HEK293 (cell line): ENCODE data around the gene FAM229B.

Experiments used
- CTCF ChIA-PET: fragments of 350-600 bp; formaldehyde crosslinking; extraction: SDS; loops from one replicate; lab custom pipeline; 2021; ENCODE audit warnings: antibody characterized with exemption; lab: Yijun Ruan, JAX
- POLR2A ChIA-PET: fragments of 300-600 bp; formaldehyde crosslinking; extraction: SDS; loops from one replicate; lab custom pipeline; 2020; ENCODE audit warnings: antibody characterized with exemption, inconsistent platforms; lab: Yijun Ruan, JAX
- H3K27ac ChIP-seq: fragments of 200-500 bp; sonication (Bioruptor generic); 2 replicates; pipeline ENCODE4 v1.5.1; 2014; ENCODE audit warnings: low read depth, low read length, control low read depth, inconsistent platforms; ENCODE audit errors: extremely low read depth
- H3K36me3 ChIP-seq, 2 experiments: fragments of 200-500 bp in 1 of 2; sonication (Bioruptor generic) in 1 of 2; 1 replicate in 1 of 2; 2 replicates in 1 of 2; pipeline ENCODE4 v1.5.1; 2014 to 2017; ENCODE audit warnings: inconsistent platforms in 2 of 2, low read length in 2 of 2; ENCODE audit not compliant: control insufficient read depth in 2 of 2, insufficient read depth in 1 of 2
- H3K4me1 ChIP-seq: fragments of 200-500 bp; sonication (Bioruptor generic); 2 replicates; pipeline ENCODE4 v1.5.1; 2014; ENCODE audit warnings: mild to moderate bottlenecking, low read length, inconsistent platforms; ENCODE audit not compliant: control insufficient read depth, insufficient read depth
- H3K4me3 ChIP-seq: 2 replicates; pipeline ENCODE4 v1.5.1; 2011; ENCODE audit warnings: low read depth, mild to moderate bottlenecking, control low read depth, low read length, moderate library complexity
- H3K9me3 ChIP-seq: fragments of 200-500 bp; sonication (Bioruptor generic); 2 replicates; pipeline ENCODE4 v1.5.1; 2014; ENCODE audit warnings: low read depth, low read length, inconsistent platforms; ENCODE audit not compliant: control insufficient read depth, insufficient read depth
- ATF2 ChIP-seq: fragments of 450-650 bp; formaldehyde crosslinking; IDR thresholded peaks from 2 replicates; pipeline ENCODE4 v1.5.1; 2016; ENCODE audit warnings: missing biosample characterization, missing genetic modification characterization, low read depth
- GLI4 ChIP-seq: fragments of 450-650 bp; formaldehyde crosslinking; IDR thresholded peaks from 2 replicates; pipeline ENCODE4 v1.5.1; 2016; ENCODE audit warnings: missing biosample characterization, missing genetic modification characterization
- GLIS1 ChIP-seq: fragments of 450-650 bp; formaldehyde crosslinking; IDR thresholded peaks from 2 replicates; pipeline ENCODE4 v1.5.1; 2016; ENCODE audit warnings: missing biosample characterization, missing genetic modification characterization
- MYNN ChIP-seq: fragments of 450-650 bp; formaldehyde crosslinking; IDR thresholded peaks from 2 replicates; pipeline ENCODE4 v1.5.1; 2016; ENCODE audit warnings: missing biosample characterization, missing genetic modification characterization, borderline replicate concordance
- PATZ1 ChIP-seq: fragments of 450-650 bp; formaldehyde crosslinking; IDR thresholded peaks from 2 replicates; pipeline ENCODE4 v1.5.1; 2016; ENCODE audit warnings: missing biosample characterization, missing genetic modification characterization
- PRDM6 ChIP-seq: fragments of 450-650 bp; formaldehyde crosslinking; IDR thresholded peaks from 2 replicates; pipeline ENCODE4 v1.5.1; 2017; ENCODE audit warnings: missing biosample characterization, missing genetic modification characterization
- TRIM28 ChIP-seq: IDR thresholded peaks from 2 replicates; pipeline ENCODE4 v1.6.1; 2011; ENCODE audit warnings: low read length, control low read depth, borderline replicate concordance
- ZFP41 ChIP-seq: fragments of 450-650 bp; formaldehyde crosslinking; IDR thresholded peaks from 2 replicates; pipeline ENCODE4 v1.5.1; 2016; ENCODE audit warnings: missing biosample characterization, missing genetic modification characterization, borderline replicate concordance
- ZNF140 ChIP-seq: fragments of 450-650 bp; formaldehyde crosslinking; IDR thresholded peaks from 2 replicates; pipeline ENCODE4 v1.5.1; 2016; ENCODE audit warnings: missing biosample characterization, missing genetic modification characterization
- ZNF266 ChIP-seq: fragments of 450-650 bp; formaldehyde crosslinking; IDR thresholded peaks from 2 replicates; pipeline ENCODE4 v1.5.1; 2016; ENCODE audit warnings: missing biosample characterization, missing genetic modification characterization, low read depth
- ZNF274 ChIP-seq, 2 experiments: fragments of 200-500 bp in 1 of 2; fragments of 450-650 bp in 1 of 2; sonication (Bioruptor generic) in 1 of 2; formaldehyde crosslinking in 1 of 2; IDR thresholded peaks; 2 replicates each; pipeline versions ENCODE4 v1.5.1 to v1.6.1; 2014 to 2016; ENCODE audit warnings: borderline replicate concordance in 1 of 2, inconsistent platforms in 1 of 2, low read length in 1 of 2, missing biosample characterization in 1 of 2, missing genetic modification characterization in 1 of 2
- ZNF335 ChIP-seq: fragments of 450-650 bp; formaldehyde crosslinking; conservative IDR thresholded peaks from 2 replicates; pipeline ENCODE4 v1.5.1; 2016; ENCODE audit warnings: missing biosample characterization, missing genetic modification characterization
- ZNF341 ChIP-seq: fragments of 450-650 bp; formaldehyde crosslinking; IDR thresholded peaks from 2 replicates; pipeline ENCODE4; 2016; ENCODE audit warnings: low read depth, missing biosample characterization, missing genetic modification characterization
- ZNF366 ChIP-seq: fragments of 450-650 bp; formaldehyde crosslinking; conservative IDR thresholded peaks from 2 replicates; pipeline ENCODE4 v1.5.1; 2016; ENCODE audit warnings: missing biosample characterization, missing genetic modification characterization
- ZNF48 ChIP-seq: fragments of 450-650 bp; formaldehyde crosslinking; IDR thresholded peaks from 2 replicates; pipeline ENCODE4 v1.5.1; 2016; ENCODE audit warnings: missing biosample characterization, missing genetic modification characterization
- ZNF513 ChIP-seq: fragments of 450-650 bp; IDR thresholded peaks from 2 replicates; pipeline ENCODE4 v1.5.1; 2018; ENCODE audit warnings: missing biosample characterization, missing genetic modification characterization
- ZNF544 ChIP-seq: fragments of 450-650 bp; formaldehyde crosslinking; IDR thresholded peaks from 2 replicates; pipeline ENCODE4 v1.5.0; 2017; ENCODE audit warnings: missing biosample characterization, missing genetic modification characterization
- ZNF560 ChIP-seq: fragments of 450-650 bp; formaldehyde crosslinking; IDR thresholded peaks from 2 replicates; pipeline ENCODE4 v1.5.1; 2017; ENCODE audit warnings: missing biosample characterization, missing genetic modification characterization, borderline replicate concordance
- ZNF610 ChIP-seq: fragments of 450-650 bp; formaldehyde crosslinking; IDR thresholded peaks from 2 replicates; pipeline ENCODE4 v1.5.1; 2016; ENCODE audit warnings: missing biosample characterization, missing genetic modification characterization, borderline replicate concordance
- ZNF621 ChIP-seq: fragments of 450-650 bp; formaldehyde crosslinking; IDR thresholded peaks from 2 replicates; pipeline ENCODE4 v1.5.1; 2017; ENCODE audit warnings: missing biosample characterization, missing genetic modification characterization
- ZNF626 ChIP-seq: fragments of 450-650 bp; sonication (Bioruptor Pico); formaldehyde crosslinking; IDR thresholded peaks from 2 replicates; pipeline ENCODE4 v1.5.1; 2018; ENCODE audit warnings: missing biosample characterization, missing genetic modification characterization, inconsistent platforms
- ZNF692 ChIP-seq: fragments of 450-650 bp; formaldehyde crosslinking; IDR thresholded peaks from 2 replicates; pipeline ENCODE4 v1.5.1; 2016; ENCODE audit warnings: missing biosample characterization, missing genetic modification characterization
- ZNF76 ChIP-seq: fragments of 450-650 bp; formaldehyde crosslinking; IDR thresholded peaks from 2 replicates; pipeline ENCODE4; 2016; ENCODE audit warnings: low read depth, missing biosample characterization, missing genetic modification characterization, borderline replicate concordance
- ZSCAN18 ChIP-seq: fragments of 450-650 bp; formaldehyde crosslinking; IDR thresholded peaks from 2 replicates; pipeline ENCODE4 v1.5.1; 2016; ENCODE audit warnings: missing biosample characterization, missing genetic modification characterization

Gene FAM229B

GRCh38 chr6:112041535-112041934 is 45.9 kb upstream of the FAM229B start (continued):
- TF ChIP-seq ZNF513 (tag by site-specific recombination) (no peak), ZNF48 (no peak), ZNF560 (tag by site-specific recombination) (no peak), ZNF266 (tag by site-specific recombination) (no peak), PRDM6 (tag by site-specific recombination) (no peak), ZNF335 (no peak), GLI4 (no peak), MYNN (tag by site-specific recombination) (no peak), ZNF366 (tag by site-specific recombination) (no peak)

- POLR2A ChIA-PET: interaction anchor here (0.7 to 1.5 kb wide), 8 partner anchors 44 to 784 kb away, joined by 3 to 7 read pairs (median 4); partner anchors contain the start of genes FAM229B, TRAF3IP2 and TUBE1
- peak overlapping the region; percentile 27; the same call in 1 of the 2 replicates for H3K27ac ChIP-seq
- CTCF ChIA-PET: interaction anchor here (0.5 to 7.4 kb wide), 83 partner anchors 8 to 1716 kb away, joined by 3 to 139 read pairs (median 4); partner anchors contain the start of genes FAM229B and TUBE1
- no peaks in the 10 kb centered on the region for H3K9me3 ChIP-seq
- H3K4me1 ChIP-seq: no peaks in the 10 kb centered on the region
- H3K4me3 ChIP-seq: peak overlapping the region; percentile 66
- H3K36me3 ChIP-seq: no peaks in the 10 kb centered on the region
- TF ChIP-seq ZNF610 (tag by site-specific recombination): peak; percentile 30; the same call in 1 of the 2 replicates
- no peak for TF ChIP-seq ZNF76 (tag by site-specific recombination)
- no peak for TF ChIP-seq ZNF48
- TF ChIP-seq ZSCAN18 (tag by site-specific recombination): no peak
- no peak for TF ChIP-seq ZNF140 (tag by site-specific recombination)
- no peak for TF ChIP-seq ZNF341
- peak; percentile 33; the same call in 1 of the 2 replicates for TF ChIP-seq TRIM28
- TF ChIP-seq ZNF544 (tag by site-specific recombination): no peak
- no peak for TF ChIP-seq ZNF626
- TF ChIP-seq ZNF692 (tag by site-specific recombination): peak; percentile 83
- no peak for TF ChIP-seq ZNF274 (IDR thresholded peaks at IDR 0.05; ENCODE audit: low read length)
- no peak for TF ChIP-seq ZNF274 (tag by site-specific recombination; IDR thresholded peaks at IDR 0.05; ENCODE audit: borderline replicate concordance)
- TF ChIP-seq ZNF621: no peak
- no peak for TF ChIP-seq ZFP41 (tag by site-specific recombination)
- no peak for TF ChIP-seq ATF2 (tag by site-specific recombination)
- TF ChIP-seq GLIS1 (tag by site-specific recombination): no peak
- peak; percentile 49; the same call in 1 of the 2 replicates for TF ChIP-seq ZNF366 (tag by site-specific recombination)
- peak; percentile 78 for TF ChIP-seq PATZ1 (tag by site-specific recombination)
Observed at GRCh38 chr6:112043032-112044007, 44.1 kb upstream of the FAM229B start.
